B cell (primary cell): ENCODE measurements around the gene B3GALNT1. TPM values are rescaled to one million over a fixed set of nuclear protein-coding genes. Genes with fewer than 3 reads are reported as not detected.

Experiments
- ATAC-seq: fragments of 200-7000 bp; cut with Tn5 transposase; one replicate; pipeline ENCODE4 v1.10.0; 2021; ENCODE audit warnings: low read depth, mild to moderate bottlenecking, moderate number of reproducible peaks, moderate library complexity
- CTCF ChIA-PET: fragments of 350-600 bp; sonication (Branson Sonifier 250); formaldehyde crosslinking; loops from one replicate; lab custom pipeline; 2021; ENCODE audit warnings: antibody characterized with exemption, inconsistent platforms; lab: Charles Lee
- POLR2A ChIA-PET: fragments of 350-600 bp; sonication (Branson Sonifier 250); formaldehyde crosslinking; loops from one replicate; lab custom pipeline; 2021; ENCODE audit warnings: antibody characterized with exemption; lab: Charles Lee
- DNase-seq: peaks from one replicate; pipeline ENCODE4 v3.0.0; 2013
- H2AFZ ChIP-seq: 2 replicates; pipeline ENCODE4 v1.6.1; 2012; ENCODE audit warnings: mild to moderate bottlenecking, low read depth, low read length; ENCODE audit not compliant: insufficient read depth, poor library complexity, severe bottlenecking
- H3K27ac ChIP-seq, 2 donors: 1 replicate in 1 of 2; 2 replicates in 1 of 2; pipeline ENCODE4 v1.5.1; 2012 to 2013; ENCODE audit warnings: low read length in 2 of 2, mild to moderate bottlenecking in 2 of 2, moderate library complexity in 1 of 2
- H3K27me3 ChIP-seq, 4 experiments: fragments of 200-600 bp in 1 of 4; sonication (generic) in 1 of 4; replicated peaks in 1 of 4; 1 replicate in 2 of 4; 2 replicates in 2 of 4; pipeline versions ENCODE4 v1.6.1 to v1.7.0; 2013 to 2016; ENCODE audit warnings: low read length in 3 of 4, mild to moderate bottlenecking in 2 of 4, mixed read lengths in 1 of 4, moderate library complexity in 1 of 4; ENCODE audit not compliant: insufficient read depth in 4 of 4, control insufficient read depth in 3 of 4; ENCODE audit errors: control extremely low read depth in 1 of 4
- H3K36me3 ChIP-seq, 2 experiments: replicated peaks in 1 of 2; 1 replicate in 1 of 2; 2 replicates in 1 of 2; pipeline versions ENCODE4 v1.6.1 to v1.7.1; 2013; ENCODE audit warnings: low read length in 1 of 2; ENCODE audit not compliant: insufficient read depth in 2 of 2, control insufficient read depth in 1 of 2; ENCODE audit errors: control extremely low read depth in 1 of 2, extremely low read depth in 1 of 2
- H3K4me1 ChIP-seq, 2 donors: fragments of 200-600 bp in 1 of 2; sonication (generic) in 1 of 2; 1 replicate in 1 of 2; 2 replicates in 1 of 2; pipeline versions ENCODE4 v1.5.1 to v1.6.1; 2013 to 2017; ENCODE audit warnings: low read length in 2 of 2; ENCODE audit not compliant: control insufficient read depth in 2 of 2, insufficient read depth in 2 of 2
- H3K4me2 ChIP-seq: replicated peaks from 2 replicates; pipeline ENCODE3; 2012; ENCODE audit warnings: mild to moderate bottlenecking, low read depth, low read length; ENCODE audit not compliant: poor library complexity, severe bottlenecking
- H3K4me3 ChIP-seq, 5 experiments: fragments of 200-600 bp in 1 of 5; sonication (generic) in 1 of 5; 1 replicate in 3 of 5; 2 replicates in 2 of 5; pipeline versions ENCODE4 v1.5.1 to v1.7.0; 2011 to 2016; ENCODE audit warnings: low read length in 4 of 5, mild to moderate bottlenecking in 4 of 5, low read depth in 2 of 5, control low read depth in 1 of 5, moderate library complexity in 1 of 5; ENCODE audit not compliant: insufficient read depth in 1 of 5; ENCODE audit errors: control extremely low read depth in 1 of 5, extremely low read depth in 1 of 5
- H3K79me2 ChIP-seq: fragments of 200-600 bp; sonication (generic); one replicate; pipeline ENCODE4 v1.6.0; 2016; ENCODE audit warnings: low read length; ENCODE audit not compliant: control insufficient read depth, insufficient read depth
- H3K9ac ChIP-seq: fragments of 200-600 bp; sonication (generic); 2 replicates; pipeline ENCODE4 v1.6.1; 2017; ENCODE audit warnings: mild to moderate bottlenecking, low read length, moderate library complexity
- H3K9me3 ChIP-seq, 3 donors: one replicate each; pipeline versions ENCODE4 v1.6.1 to v1.7.1; 2013; ENCODE audit warnings: low read length in 2 of 3; ENCODE audit not compliant: control insufficient read depth in 2 of 3, insufficient read depth in 1 of 3; ENCODE audit errors: control extremely low read depth in 1 of 3
- H4K20me1 ChIP-seq: 2 replicates; pipeline ENCODE4 v1.6.0; 2012; ENCODE audit warnings: mild to moderate bottlenecking, low read length; ENCODE audit not compliant: insufficient read depth, control insufficient read depth, poor library complexity, severe bottlenecking
- H3K27ac Mint-ChIP-seq: one replicate; pipeline ENCODE4 v1.8.0; 2021; ENCODE audit warnings: mixed read lengths
- H3K27me3 Mint-ChIP-seq: one replicate; pipeline ENCODE4 v1.8.0; 2021; ENCODE audit warnings: mixed read lengths
- H3K4me1 Mint-ChIP-seq: one replicate; pipeline ENCODE4 v1.8.0; 2021; ENCODE audit warnings: mixed read lengths
- H3K4me3 Mint-ChIP-seq: one replicate; pipeline ENCODE4 v1.8.0; 2021; ENCODE audit warnings: mixed read lengths
- H3K9me3 Mint-ChIP-seq: one replicate; pipeline ENCODE4 v1.8.0; 2022; ENCODE audit warnings: mixed read lengths; ENCODE audit not compliant: insufficient read depth
- CTCF ChIP-seq: fragments of 200-600 bp; IDR thresholded peaks from one replicate; pipeline ENCODE4 v1.8.0; 2022; ENCODE audit warnings: antibody characterized with exemption, mild to moderate bottlenecking
- EZH2 ChIP-seq: IDR thresholded peaks from 2 replicates; pipeline ENCODE4 v1.6.1; 2012; ENCODE audit warnings: borderline replicate concordance, low read depth, mild to moderate bottlenecking, moderate library complexity, low read length; ENCODE audit not compliant: insufficient read depth, poor library complexity, severe bottlenecking
- WGBS: methylation state at CpG from one replicate; pipeline ENCODE4 v1.1.5; 2013; ENCODE audit warnings: missing lambda C conversion rate; ENCODE audit not compliant: insufficient coverage; 5-methylcytosine and 5-hydroxymethylcytosine counted together
- intact Hi-C: fragments of 100-400 bp; cut with micrococcal nuclease; formaldehyde crosslinking; loops from one replicate; pipeline ENCODE4 v1.10.0; 2022
- polyA plus RNA-seq: library from polyadenylated mRNA; depleted of rRNA; stranded (reverse); fragments of >200 nt; gene quantifications from 2 replicates; pipeline ENCODE4 v1.2.3, GENCODE V29; 2012
- total RNA-seq, 2 donors: library from RNA; stranded (reverse); fragments of 120-200 nt in 1 of 2; gene quantifications; 1 replicate in 1 of 2; 2 replicates in 1 of 2; pipeline versions ENCODE4 v1.2.3 to v1.2.4, GENCODE V29; 2013 to 2022

Gene B3GALNT1
- total and polyA plus RNA-seq, 2 donors (not counting 1 experiment from before 2014, with no cell fraction given) = 0.28 to 6.4 TPM

GRCh38 chr3:161082063-161082462, 23.1 kb downstream of the B3GALNT1 start:
- Mint-ChIP-seq H3K27ac (no peak overlapping the region), H3K27me3 (no peaks in the 10 kb centered on the region)
- no peak overlapping the region for H3K27ac ChIP-seq

GRCh38 chr3:161081633-161082032, 23.5 kb downstream of the B3GALNT1 start:
- H2AFZ ChIP-seq = peak overlapping the region; percentile 30
- Mint-ChIP-seq H3K27ac (no peak overlapping the region), H3K4me1 (peaks cover 5% of the 10 kb centered on the region), H3K9me3 (no peaks in the 10 kb centered on the region), H3K4me3 (no peak overlapping the region), H3K27me3 (no peaks in the 10 kb centered on the region)
- ATAC-seq = no peak
- ChIA-PET CTCF (interaction anchor here (1.1 kb wide), 1 partner anchor 12 kb away, joined by 4 read pairs; no protein-coding TSS in a partner anchor), POLR2A (no interaction called here)
- intact Hi-C loops = no loop called here
- WGBS = 17% methylated on average over 2 of the region's 4 CpGs
- no peak for DNase-seq
- no peaks in the 10 kb centered on the region for H3K36me3 ChIP-seq
- H3K27ac ChIP-seq = no peak overlapping the region
- no peaks in the 10 kb centered on the region for H3K79me2 ChIP-seq
- H4K20me1 ChIP-seq = no peaks in the 10 kb centered on the region
- H3K9ac ChIP-seq = no peak overlapping the region
- H3K4me2 ChIP-seq = no peak overlapping the region
- no peaks in the 10 kb centered on the region for H3K9me3 ChIP-seq
- TF ChIP-seq CTCF (no peak), EZH2 (no peak)
- H3K4me3 ChIP-seq = no peak overlapping the region
- no peaks in the 10 kb centered on the region for H3K27me3 ChIP-seq
- peaks cover 5 to 8% of the 10 kb centered on the region in 2 donors for H3K4me1 ChIP-seq

More at GRCh38 chr3:161082063-161082462, 23.1 kb downstream of the B3GALNT1 start:
- Histone ChIP-seq H3K79me2 (no peaks in the 10 kb centered on the region), H3K9me3 (no peaks in the 10 kb centered on the region), H3K4me1 (peaks cover 5 to 8% of the 10 kb centered on the region in 2 donors), H4K20me1 (no peaks in the 10 kb centered on the region), H3K4me3 (no peak overlapping the region), H3K4me2 (no peak overlapping the region), H3K9ac (no peak overlapping the region), H3K36me3 (no peaks in the 10 kb centered on the region), H2AFZ (peak overlapping the region; percentile 30), H3K27me3 (no peaks in the 10 kb centered on the region)
- DNase-seq = no peak
- no peaks in the 10 kb centered on the region for H3K9me3 Mint-ChIP-seq
- CTCF ChIA-PET = interaction anchor here (1.1 kb wide), 1 partner anchor 12 kb away, joined by 4 read pairs; no protein-coding TSS in a partner anchor
- TF ChIP-seq EZH2 = no peak
- no peak for TF ChIP-seq CTCF
- intact Hi-C loops = no loop called here
- no peak overlapping the region for H3K4me3 Mint-ChIP-seq
- POLR2A ChIA-PET = no interaction called here
- H3K4me1 Mint-ChIP-seq = peaks cover 5% of the 10 kb centered on the region
- no peak for ATAC-seq
- WGBS = 71% methylated on average over 1 of the region's 2 CpGs
